Gastrocnemius medialis (tissue), 4 donors: ENCODE data around the gene NF2.

Experiments
- CTCF ChIP-seq, 5 experiments: fragments of 450-650 bp in 3 of 5; fragments of 200-600 bp in 2 of 5; sonication (generic) in 2 of 5; IDR thresholded peaks in 4 of 5; conservative IDR thresholded peaks in 1 of 5; 1 replicate in 4 of 5; 2 replicates in 1 of 5; pipeline ENCODE4 v1.5.1; 2016 to 2019; ENCODE audit warnings: antibody characterized with exemption in 5 of 5, mild to moderate bottlenecking in 3 of 5, moderate library complexity in 3 of 5
- POLR2A ChIP-seq, 2 donors: fragments of 450-650 bp; IDR thresholded peaks; one replicate each; pipeline ENCODE4 v1.6.1; 2017; ENCODE audit warnings: antibody characterized with exemption in 2 of 2, mild to moderate bottlenecking in 2 of 2, moderate library complexity in 2 of 2

DNA sequence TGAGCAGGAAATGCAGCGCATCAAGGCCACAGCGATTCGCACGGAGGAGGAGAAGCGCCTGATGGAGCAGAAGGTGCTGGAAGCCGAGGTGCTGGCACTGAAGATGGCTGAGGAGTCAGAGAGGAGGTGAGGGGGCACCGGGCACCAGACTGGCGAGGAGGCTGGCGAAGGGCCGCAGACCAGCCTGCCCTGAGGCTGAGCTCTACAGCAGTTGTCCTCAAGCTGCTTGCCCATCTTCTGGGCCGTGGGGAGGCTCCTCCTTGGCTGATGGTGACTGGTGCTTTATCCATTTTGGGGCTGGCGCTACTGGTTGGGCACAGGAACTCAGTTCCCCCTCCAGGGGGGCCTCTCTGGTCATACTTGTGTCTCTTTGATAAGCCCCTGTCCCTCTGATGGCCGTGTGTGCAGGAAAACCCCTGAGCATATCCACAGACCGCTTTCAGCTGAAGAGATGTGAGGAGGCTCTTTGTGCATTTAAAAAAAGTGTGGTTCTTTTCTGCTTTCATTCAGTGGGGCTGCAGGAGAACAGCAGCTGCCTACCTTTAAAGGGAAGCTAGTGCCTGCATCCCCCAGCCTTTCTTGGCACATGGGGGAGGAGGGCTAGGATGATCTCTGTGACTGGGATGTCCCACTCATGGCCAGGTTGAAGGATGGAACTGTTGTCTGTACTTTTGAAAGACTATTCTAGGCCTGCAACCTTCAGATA is 70.1 kb downstream of the NF2 start:
- no peak for TF ChIP-seq CTCF (IDR thresholded peaks at IDR 0.05 in 4 of 5, conservative IDR thresholded peaks at IDR 0.05 in 1 of 5)
- no peak for TF ChIP-seq POLR2A (IDR thresholded peaks at IDR 0.05)
